Tibial nerve (tissue), 4 donors: ENCODE measurements around the gene YPEL4. TPM values are rescaled to one million over a fixed set of nuclear protein-coding genes. Genes with fewer than 3 reads are reported as not detected.

ENCODE experiments used
- DNase-seq, 2 donors: peaks; one replicate each; pipeline ENCODE4 v3.0.0-alpha.2; 2019; ENCODE audit warnings: low spot score in 2 of 2
- H3K27ac ChIP-seq, 4 donors: fragments of 200-600 bp; sonication (generic) in 3 of 4; one replicate each; pipeline ENCODE4 v1.5.1; 2017 to 2019; ENCODE audit warnings: mild to moderate bottlenecking in 1 of 4
- H3K27me3 ChIP-seq, 2 donors: fragments of 200-600 bp; sonication (generic) in 1 of 2; one replicate each; pipeline versions ENCODE4 v1.5.1 to v1.6.0; 2017 to 2019
- H3K36me3 ChIP-seq, 3 donors: fragments of 200-600 bp; sonication (generic); one replicate each; pipeline ENCODE4 v1.5.1; 2018 to 2019
- H3K4me1 ChIP-seq, 4 donors: fragments of 200-600 bp; sonication (generic) in 3 of 4; one replicate each; pipeline ENCODE4 v1.5.1; 2017 to 2019
- H3K4me3 ChIP-seq, 4 donors: fragments of 200-600 bp; sonication (generic) in 3 of 4; one replicate each; pipeline ENCODE4 v1.5.1; 2017 to 2019; ENCODE audit warnings: mild to moderate bottlenecking in 1 of 4, moderate library complexity in 1 of 4
- H3K9me3 ChIP-seq, 4 donors: fragments of 200-600 bp; sonication (generic) in 3 of 4; one replicate each; pipeline ENCODE4 v1.5.1; 2017 to 2019
- CTCF ChIP-seq, 5 experiments: fragments of 200-600 bp in 3 of 5; fragments of 450-650 bp in 2 of 5; sonication (generic) in 3 of 5; IDR thresholded peaks; one replicate each; pipeline ENCODE4 v1.5.1; 2016 to 2019; ENCODE audit warnings: antibody characterized with exemption in 5 of 5, mild to moderate bottlenecking in 3 of 5, moderate library complexity in 2 of 5
- EP300 ChIP-seq, 2 donors: sonication (generic); formaldehyde crosslinking; IDR thresholded peaks; one replicate each; pipeline ENCODE4 v1.6.1; 2017; ENCODE audit warnings: antibody characterized with exemption in 2 of 2, mild to moderate bottlenecking in 1 of 2
- POLR2A ChIP-seq, 2 donors: fragments of 450-650 bp; IDR thresholded peaks; one replicate each; pipeline ENCODE4 v1.6.1; 2017; ENCODE audit warnings: antibody characterized with exemption in 2 of 2, mild to moderate bottlenecking in 2 of 2, moderate library complexity in 2 of 2
- WGBS, 2 donors: methylation state at CpG; one replicate each; pipeline ENCODE4 v1.1.5; 2018; 5-methylcytosine and 5-hydroxymethylcytosine counted together
- total RNA-seq, 4 donors: library from RNA; depleted of rRNA; stranded (reverse); fragments of >200 nt; gene quantifications; one replicate each; pipeline ENCODE4 v1.1.0, GENCODE V29; 2016

Gene YPEL4
- total RNA-seq, 4 donors from 2014 or later, result 0.30 to 1.7 (median 0.41) TPM

GRCh38 chr11:57616595-57616994, 33.1 kb downstream of the YPEL4 start:
- DNase-seq, result no peak
- TF ChIP-seq CTCF (IDR thresholded peaks at IDR 0.05) (no peak), POLR2A (IDR thresholded peaks at IDR 0.05) (no peak), EP300 (IDR thresholded peaks at IDR 0.05) (no peak)
- H3K36me3 ChIP-seq, result peaks cover 0 to 87% (median 0%) of the 10 kb centered on the region in 3 donors
- H3K9me3 ChIP-seq, result peaks cover 0 to 8% (median 0%) of the 10 kb centered on the region in 4 donors
- no peaks in the 10 kb centered on the region for H3K4me1 ChIP-seq
- WGBS, 2 donors, result 46 to 57% methylated on average over 3 of the region's 3 CpGs
- no peaks in the 10 kb centered on the region for H3K27me3 ChIP-seq
- H3K4me3 ChIP-seq, result no peak overlapping the region
- H3K27ac ChIP-seq, result no peak overlapping the region

- 73 to 86% methylated on average over 1 of the region's 1 CpG for WGBS, 2 donors
These were observed 34.4 kb downstream of the YPEL4 start for GRCh38 chr11:57615308-57615707.

GRCh38 chr11:57614234-57614772, 35.4 kb downstream of the YPEL4 start:
- Histone ChIP-seq H3K4me1 (no peaks in the 10 kb centered on the region), H3K9me3 (peaks cover 0 to 1% (median 0%) of the 10 kb centered on the region in 4 donors), H3K36me3 (peaks cover 0 to 94% (median 0%) of the 10 kb centered on the region in 3 donors), H3K4me3 (no peak overlapping the region), H3K27ac (no peak overlapping the region), H3K27me3 (no peaks in the 10 kb centered on the region)
- 84 to 85% methylated on average over 10 of the region's 10 CpGs for WGBS, 2 donors
- no peak for TF ChIP-seq CTCF (IDR thresholded peaks at IDR 0.05)
- no peak for TF ChIP-seq EP300 (IDR thresholded peaks at IDR 0.05)
- TF ChIP-seq POLR2A (IDR thresholded peaks at IDR 0.05), result no peak
- no peak for DNase-seq

More at GRCh38 chr11:57615308-57615707, 34.4 kb downstream of the YPEL4 start:
- DNase-seq, result no peak
- Histone ChIP-seq H3K27me3 (no peaks in the 10 kb centered on the region), H3K36me3 (peaks cover 0 to 92% (median 0%) of the 10 kb centered on the region in 3 donors), H3K4me1 (no peaks in the 10 kb centered on the region), H3K27ac (no peak overlapping the region), H3K4me3 (no peak overlapping the region), H3K9me3 (peaks cover 0 to 8% (median 0%) of the 10 kb centered on the region in 4 donors)
- TF ChIP-seq CTCF (IDR thresholded peaks at IDR 0.05), result no peak
- TF ChIP-seq EP300 (IDR thresholded peaks at IDR 0.05), result no peak
- no peak for TF ChIP-seq POLR2A (IDR thresholded peaks at IDR 0.05)

GRCh38 chr11:57610170-57610569, 39.5 kb downstream of the YPEL4 start:
- WGBS, 2 donors, result 85 to 89% methylated on average over 4 of the region's 4 CpGs
- no peaks in the 10 kb centered on the region for H3K27me3 ChIP-seq
- TF ChIP-seq CTCF (IDR thresholded peaks at IDR 0.05) (no peak), POLR2A (IDR thresholded peaks at IDR 0.05) (no peak), EP300 (IDR thresholded peaks at IDR 0.05) (no peak)
- H3K27ac ChIP-seq, result no peak overlapping the region
- H3K4me1 ChIP-seq, result no peaks in the 10 kb centered on the region
- H3K36me3 ChIP-seq, result peaks cover 0 to 100% (median 0%) of the 10 kb centered on the region in 3 donors
- no peak for DNase-seq
- no peaks in the 10 kb centered on the region for H3K9me3 ChIP-seq
- H3K4me3 ChIP-seq, result no peak overlapping the region

GRCh38 chr11:57605028-57605420, 44.7 kb downstream of the YPEL4 start:
- H3K9me3 ChIP-seq, result no peaks in the 10 kb centered on the region
- no peaks in the 10 kb centered on the region for H3K27me3 ChIP-seq
- H3K4me1 ChIP-seq, result peaks cover 0 to 10% (median 0%) of the 10 kb centered on the region in 4 donors
- H3K27ac ChIP-seq, result no peak overlapping the region
- peaks cover 0 to 84% (median 0%) of the 10 kb centered on the region in 3 donors for H3K36me3 ChIP-seq
- DNase-seq, result no peak
- H3K4me3 ChIP-seq, result no peak overlapping the region
- TF ChIP-seq EP300 (IDR thresholded peaks at IDR 0.05), result no peak
- no peak for TF ChIP-seq CTCF (IDR thresholded peaks at IDR 0.05)
- no peak for TF ChIP-seq POLR2A (IDR thresholded peaks at IDR 0.05)
- 90 to 93% methylated on average over 5 of the region's 5 CpGs for WGBS, 2 donors
